LoVo (cell line): ENCODE data around the gene MRPS2.
"Not testable (repeated sequence)": the region's sequence is repeated elsewhere in the genome, so short reads cannot be mapped to it uniquely, and the experiment has no call there.

Experiments used
- DNase-seq: peaks from one replicate; pipeline ENCODE4 v3.0.0-alpha.2; 2016; ENCODE audit warnings: low spot score

MRPS2 gene

GRCh38 chr9:135500525-135501260 lies at the start of gene MRPS2:
Gene MRPS2 (plus strand): TSS chr9:135500682. CDS start chr9:135500711, 29 bp downstream.
- DNase-seq = peak; percentile 90

DNA sequence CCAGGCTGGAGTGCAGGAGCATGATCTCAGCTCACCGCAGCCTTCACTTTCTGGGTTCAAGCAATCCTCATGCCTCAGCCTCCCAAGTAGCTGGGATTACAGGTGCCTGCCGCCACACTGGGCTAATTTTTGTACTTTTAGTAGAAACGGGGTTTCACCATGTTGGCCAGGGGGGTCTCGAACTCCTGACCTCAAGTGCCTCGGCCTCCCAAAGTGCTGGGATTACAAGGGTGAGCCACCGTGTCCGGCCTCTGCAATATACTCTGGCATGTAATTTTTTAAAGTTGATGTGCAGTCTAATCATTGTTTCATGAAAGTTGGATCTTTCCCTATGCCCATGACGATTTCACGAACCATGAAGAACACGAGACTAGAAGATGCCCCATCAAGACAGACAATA lies 49.5 kb upstream of the MRPS2 start:
- no peak for DNase-seq

DNA sequence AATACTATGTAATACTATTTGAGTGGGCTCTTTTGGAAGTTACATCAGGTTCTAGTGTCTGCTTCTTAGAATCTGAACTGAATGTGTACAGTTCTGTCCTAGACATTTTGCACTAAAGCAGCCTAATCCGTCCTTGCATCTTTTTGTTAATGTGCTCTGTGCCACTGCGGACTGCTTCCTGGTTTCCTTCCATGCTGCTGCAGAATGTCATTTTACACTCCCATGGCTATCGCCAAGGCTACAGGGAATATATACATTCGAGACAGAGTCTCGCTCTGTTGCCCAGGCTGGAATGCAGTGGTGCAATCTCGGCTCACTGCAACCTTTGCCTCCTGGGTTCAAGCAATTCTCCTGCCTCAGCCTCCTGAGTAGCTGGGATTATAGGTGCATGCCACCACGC lies 48.6 kb upstream of the MRPS2 start:
- DNase-seq = not testable (repeated sequence)

GRCh38 chr9:135454737-135455136 lies 45.7 kb upstream of the MRPS2 start:
- DNase-seq = no peak

- no peak for DNase-seq
Measured at GRCh38 chr9:135455401-135456030, 45.0 kb upstream of the MRPS2 start.

GRCh38 chr9:135456436-135457104 lies 43.9 kb upstream of the MRPS2 start:
- no peak for DNase-seq

DNA sequence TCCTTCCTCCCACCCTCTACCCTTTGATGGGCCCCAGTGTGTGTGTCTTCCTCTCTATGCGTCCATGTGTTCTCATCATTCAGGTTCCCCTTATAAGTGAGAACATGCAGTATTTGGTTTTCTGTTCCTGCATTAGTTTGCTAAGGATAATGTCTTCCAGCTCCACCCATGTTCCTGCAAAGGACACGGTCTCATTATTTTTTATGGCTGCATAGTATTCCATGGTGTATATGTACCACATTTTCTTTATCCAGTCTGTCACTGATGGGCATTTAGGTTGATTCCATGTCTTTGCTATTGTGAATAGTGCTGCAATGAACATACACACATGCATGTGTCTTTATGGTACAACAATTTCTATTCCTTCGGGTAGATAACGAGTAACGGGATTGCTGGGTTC lies 42.0 kb upstream of the MRPS2 start:
- not testable (repeated sequence) for DNase-seq

DNA sequence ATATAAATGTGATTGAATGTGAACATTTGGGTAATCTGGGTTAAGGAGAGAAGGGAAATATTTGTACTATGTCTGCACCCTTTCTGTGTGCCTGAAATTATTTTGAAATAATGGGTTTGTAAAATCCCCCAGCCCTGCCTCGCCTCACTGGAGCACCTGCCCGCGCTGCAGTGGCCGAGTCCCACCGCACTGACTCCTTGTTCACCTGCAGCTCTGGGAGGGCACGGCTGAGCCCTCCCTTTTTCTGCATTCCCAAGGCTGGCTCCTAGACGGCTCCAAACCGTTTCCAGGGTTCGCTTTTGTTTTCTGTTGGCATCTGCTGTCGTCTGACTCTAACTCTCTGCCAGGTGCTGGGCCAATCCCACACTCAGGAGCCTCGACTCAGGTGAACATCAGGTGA lies 38.5 kb upstream of the MRPS2 start:
- no peak for DNase-seq

DNA sequence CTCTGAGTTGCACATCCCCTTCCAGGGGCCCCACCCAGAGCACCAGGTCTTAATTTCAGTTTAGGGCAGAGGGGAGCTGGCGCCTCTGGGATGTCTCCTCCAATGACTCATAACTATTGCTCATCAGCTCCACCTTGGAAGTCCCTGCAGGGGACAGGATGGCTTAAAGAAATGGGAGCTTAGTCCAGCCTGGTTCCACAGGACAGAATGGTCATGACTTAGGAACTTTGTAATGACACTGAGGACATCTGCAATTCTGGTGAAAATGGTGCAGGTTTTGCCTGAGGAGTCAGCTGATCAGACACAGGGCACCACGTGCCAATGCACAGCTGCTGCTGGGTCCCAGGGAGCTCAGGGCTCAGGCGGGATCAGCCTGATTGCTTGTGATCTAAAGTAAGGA lies 37.3 kb upstream of the MRPS2 start:
- peak; percentile 18 for DNase-seq

DNA sequence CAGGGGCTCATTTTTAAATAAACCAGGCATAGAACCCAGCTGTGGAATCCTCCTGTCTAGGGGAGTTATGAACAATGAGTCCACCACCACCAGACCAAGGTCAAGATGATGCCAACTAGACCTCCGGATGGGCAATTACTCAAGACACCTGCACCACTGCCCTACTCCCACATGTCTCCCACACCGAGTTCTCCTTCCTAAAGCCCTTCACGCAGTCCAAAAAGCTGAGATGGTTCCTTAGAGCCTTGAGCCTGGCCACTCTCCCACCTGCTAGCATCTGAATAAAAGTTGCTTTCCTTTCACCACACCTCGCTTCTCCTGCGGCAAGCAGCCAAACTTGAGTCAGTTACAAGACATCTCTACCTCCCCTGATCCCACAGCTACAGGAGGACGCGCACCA lies 36.3 kb upstream of the MRPS2 start:
- DNase-seq = no peak

- no peak for DNase-seq
Measured at GRCh38 chr9:135468854-135469521, 31.5 kb upstream of the MRPS2 start.

DNA sequence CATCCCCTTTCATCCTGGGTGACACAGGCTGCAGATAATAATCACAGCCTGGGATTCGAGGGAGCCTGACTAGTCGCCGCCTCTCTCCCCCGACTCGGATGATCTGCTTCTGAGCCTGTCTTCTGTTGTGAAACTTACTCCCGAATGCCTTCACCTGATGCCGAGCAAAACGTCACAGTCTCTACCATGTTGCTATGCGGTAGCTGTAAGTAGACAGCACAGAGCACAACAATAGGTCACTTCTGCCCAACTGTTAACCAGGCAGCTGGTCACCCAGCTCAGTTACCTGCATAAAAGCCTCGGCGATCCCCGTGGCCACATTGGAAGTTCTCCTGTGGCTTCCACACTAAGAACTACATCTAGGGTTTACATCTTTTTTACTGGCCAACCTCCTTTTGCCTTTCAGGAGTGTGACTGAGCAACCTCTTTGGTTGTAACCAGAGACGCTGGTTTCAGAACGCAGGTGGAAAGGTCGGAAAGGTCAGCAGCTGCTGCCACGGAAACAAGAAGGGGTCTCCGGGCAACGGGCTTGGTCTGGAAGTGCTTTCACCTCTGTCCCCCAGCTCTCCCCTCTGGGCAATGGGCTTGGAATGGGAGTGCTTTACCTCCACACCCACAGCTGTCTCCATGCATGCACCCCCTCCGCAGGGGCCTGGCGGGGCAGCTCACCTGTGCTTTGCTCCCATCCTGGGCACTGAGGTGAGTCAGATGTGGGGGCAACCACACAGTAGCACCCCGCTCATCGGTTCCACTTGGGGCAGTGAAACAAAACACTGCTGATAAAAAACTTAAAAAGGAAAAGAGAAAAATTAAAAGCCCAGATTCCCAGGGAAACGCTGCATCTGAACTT lies 28.5 kb upstream of the MRPS2 start:
- DNase-seq = no peak

DNA sequence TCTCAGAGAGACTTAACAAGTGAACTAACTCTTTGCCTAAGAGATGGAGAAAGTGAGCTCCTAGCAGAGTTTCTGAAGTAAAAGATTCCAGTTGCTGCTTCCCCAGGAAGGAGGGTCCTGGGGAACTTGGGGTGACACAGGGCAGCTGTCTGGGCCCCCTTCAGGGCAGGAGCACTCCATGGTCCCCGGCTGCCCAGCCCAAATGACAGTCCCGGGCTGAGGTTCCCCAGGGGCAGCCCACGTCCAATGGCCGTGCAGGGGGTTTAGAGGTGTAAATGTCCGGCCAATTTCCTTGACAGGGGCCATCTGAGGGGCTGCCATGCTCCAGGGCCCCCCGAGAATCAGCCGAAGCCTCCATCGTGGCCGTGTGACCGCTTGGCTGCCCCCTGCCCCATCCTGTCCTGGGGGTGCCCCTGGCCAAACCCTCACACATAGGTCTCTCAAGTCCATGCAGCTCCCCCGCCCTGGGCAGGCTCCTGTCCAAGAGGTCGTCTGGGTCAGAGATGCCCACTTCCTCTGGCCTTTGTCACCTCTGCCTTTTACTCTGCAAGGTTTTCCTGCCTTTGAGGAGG lies 26.4 kb upstream of the MRPS2 start:
- DNase-seq = no peak

DNA sequence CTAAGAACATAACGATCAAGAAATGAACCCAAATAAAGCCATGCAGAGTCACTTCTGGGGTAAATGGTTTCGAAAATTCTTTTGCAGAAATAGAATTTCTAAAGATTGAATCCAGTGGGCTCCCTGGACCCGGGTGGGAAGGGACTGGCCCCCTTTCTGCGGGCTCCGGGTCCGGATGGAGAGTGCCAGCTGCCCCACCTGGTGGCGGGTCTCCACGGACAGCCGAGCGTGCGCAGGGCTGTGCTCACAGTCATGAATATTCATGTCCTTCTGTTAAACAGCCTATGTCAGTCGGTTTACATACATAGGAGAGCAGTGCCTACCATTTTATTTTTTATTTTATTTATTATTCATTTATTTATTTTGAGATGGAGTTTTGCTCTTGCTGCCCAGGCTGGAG lies 25.6 kb upstream of the MRPS2 start:
- no peak for DNase-seq

DNA sequence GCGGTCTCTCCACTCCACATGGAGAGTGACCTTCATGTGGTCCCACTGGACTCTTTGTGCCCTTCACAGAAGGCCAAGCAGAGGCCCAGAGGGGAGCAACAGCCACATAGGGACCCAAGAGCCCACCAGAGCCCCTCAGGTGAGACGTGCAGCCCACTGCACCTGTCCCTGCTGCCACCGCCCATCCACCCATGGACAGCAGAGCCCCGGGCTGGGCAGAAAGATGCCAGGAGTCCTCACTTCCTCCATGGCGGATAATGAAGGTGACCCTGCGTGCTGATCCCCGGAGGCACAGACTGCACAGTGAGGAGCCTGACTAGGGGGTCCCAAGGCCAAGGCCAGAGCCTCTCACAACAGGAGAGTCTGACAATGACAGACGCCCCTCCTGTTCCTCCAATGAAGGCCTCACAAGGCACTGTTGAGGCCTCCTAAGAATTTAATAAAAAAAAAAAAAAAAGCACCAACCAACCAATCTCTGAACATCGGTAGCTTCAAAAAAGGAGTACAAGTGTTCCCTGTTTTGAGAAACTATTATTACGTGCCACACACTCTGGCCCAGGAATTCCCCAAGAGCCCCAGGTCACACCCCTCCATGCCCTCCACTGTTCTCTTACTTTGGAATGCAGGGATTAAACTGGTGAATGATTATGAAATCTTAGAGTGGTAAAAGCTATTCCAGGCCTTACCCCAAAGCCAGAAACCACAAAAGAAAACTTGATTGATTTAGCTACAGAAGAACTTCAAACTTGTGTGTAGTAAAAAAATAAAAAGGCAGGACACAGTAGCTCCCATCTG lies 23.7 kb upstream of the MRPS2 start:
- no peak for DNase-seq

DNA sequence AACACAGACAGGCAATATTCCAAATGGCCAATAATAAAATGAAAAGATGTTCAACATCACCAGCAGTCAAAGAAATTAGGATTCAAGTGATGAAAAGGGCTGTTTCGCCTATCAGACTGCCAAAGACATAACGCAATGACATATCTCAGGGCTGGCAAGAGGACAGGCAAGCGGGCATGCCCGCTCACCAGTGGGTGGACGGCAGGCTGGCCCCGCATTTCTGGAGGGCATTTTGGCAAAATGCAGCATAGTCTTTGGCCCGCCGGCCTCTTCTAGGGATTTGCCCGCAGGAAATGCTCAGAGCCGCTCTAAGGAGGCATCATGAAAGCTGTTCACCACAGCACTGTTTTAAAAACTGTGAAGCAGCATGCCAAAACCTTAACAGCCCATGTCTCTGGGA lies 22.3 kb upstream of the MRPS2 start:
- DNase-seq = no peak

DNA sequence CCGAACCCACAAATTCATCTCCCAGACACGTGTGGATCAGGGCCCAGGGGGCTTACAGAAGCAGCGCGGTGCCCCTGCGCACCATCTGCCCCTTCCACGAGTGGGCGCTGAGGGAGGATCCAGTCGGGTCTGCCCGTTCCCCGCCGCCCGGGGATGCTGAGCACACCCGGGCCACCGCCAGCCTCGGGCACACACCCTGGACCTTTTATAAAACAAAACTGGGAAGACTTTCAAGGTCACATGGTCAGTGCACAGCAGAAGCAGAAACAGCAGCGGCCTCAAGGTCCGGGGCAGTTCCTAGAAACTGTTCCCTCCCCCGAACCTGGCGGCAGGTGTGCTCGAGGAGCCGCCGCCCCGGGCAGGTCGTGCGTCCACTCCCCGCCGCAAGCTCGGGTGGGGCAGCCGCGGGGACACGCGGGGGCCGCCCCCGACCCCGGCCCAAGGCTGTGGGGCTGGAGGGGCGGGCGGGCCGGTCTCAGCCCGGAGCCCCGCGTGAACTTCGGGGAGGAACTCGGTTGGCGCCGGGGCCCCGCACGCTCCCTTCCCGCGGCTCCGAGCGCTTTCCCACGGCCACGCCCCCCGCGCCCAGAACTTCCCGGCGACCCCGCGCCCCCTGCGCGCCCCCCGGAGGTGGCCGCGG lies 21.5 kb upstream of the MRPS2 start:
- DNase-seq = peak; percentile 54

- peak; percentile 44 for DNase-seq
Measured at GRCh38 chr9:135479469-135480052, 20.9 kb upstream of the MRPS2 start, which contains the start of gene PPP1R26. Gene PPP1R26 (plus strand): TSS chr9:135479782. CDS start chr9:135484511, 4,729 bp downstream.
